Activated CD8-positive, alpha-beta T cell treated with anti-CD3 and anti-CD28 coated beads for 36 hours (primary cell): ENCODE measurements around the gene CD69. TPM values are rescaled to one million over a fixed set of nuclear protein-coding genes. Genes with fewer than 3 reads are reported as not detected.
"Not testable (repeated sequence)": the region's sequence is repeated elsewhere in the genome, so short reads cannot be mapped to it uniquely, and the experiment has no call there.

Experiments
- ATAC-seq: fragments of 200-7000 bp; cut with Tn5 transposase; one replicate; pipeline ENCODE4 v1.10.0; 2021; ENCODE audit warnings: mild to moderate bottlenecking, moderate library complexity
- CTCF ChIA-PET: fragments of 350-600 bp; sonication (Branson Sonifier 250); formaldehyde crosslinking; loops from one replicate; lab custom pipeline; 2021; ENCODE audit warnings: antibody characterized with exemption; lab: Charles Lee
- POLR2A ChIA-PET: fragments of 350-600 bp; sonication (Branson Sonifier 250); formaldehyde crosslinking; loops from one replicate; lab custom pipeline; 2021; ENCODE audit warnings: antibody characterized with exemption; lab: Charles Lee
- DNase-seq: peaks from one replicate; pipeline ENCODE4 v3.0.0-alpha.2; 2020
- H3K27ac Mint-ChIP-seq: one replicate; pipeline ENCODE4 v1.8.0; 2021; ENCODE audit warnings: mild to moderate bottlenecking, mixed read lengths
- H3K27me3 Mint-ChIP-seq: one replicate; pipeline ENCODE4 v1.8.0; 2021; ENCODE audit warnings: mixed read lengths
- H3K36me3 Mint-ChIP-seq: one replicate; pipeline ENCODE4 v1.8.0; 2021; ENCODE audit warnings: low read depth, mixed read lengths
- H3K4me1 Mint-ChIP-seq: one replicate; pipeline ENCODE4 v1.8.0; 2021; ENCODE audit warnings: low read depth, mixed read lengths
- H3K4me3 Mint-ChIP-seq: one replicate; pipeline ENCODE4 v1.8.0; 2021; ENCODE audit warnings: mild to moderate bottlenecking, moderate library complexity, mixed read lengths
- H3K9me3 Mint-ChIP-seq: one replicate; pipeline ENCODE4 v1.8.0; 2021; ENCODE audit warnings: mixed read lengths
- CTCF ChIP-seq: fragments of 200-600 bp; IDR thresholded peaks from one replicate; pipeline ENCODE4 v1.8.0; 2022; ENCODE audit warnings: antibody characterized with exemption, mild to moderate bottlenecking
- intact Hi-C: fragments of 100-400 bp; cut with micrococcal nuclease; formaldehyde crosslinking; loops from one replicate; pipeline ENCODE4 v1.10.0; 2022
- total RNA-seq, 2 experiments: library from RNA; stranded (reverse); gene quantifications; one replicate each; pipeline ENCODE4 v1.2.3, GENCODE V29; 2021

The CD69 gene
- total RNA-seq, 2 experiments from 2014 or later, result 166 to 174 TPM

GRCh38 chr12:9745199-9745598, 15.5 kb downstream of the CD69 start:
- no peak for TF ChIP-seq CTCF
- Mint-ChIP-seq H3K9me3 (peaks cover 4% of the 10 kb centered on the region), H3K36me3 (peaks cover 5% of the 10 kb centered on the region), H3K4me1 (peaks cover 59% of the 10 kb centered on the region), H3K27ac (no peak overlapping the region), H3K4me3 (no peak overlapping the region), H3K27me3 (no peaks in the 10 kb centered on the region)
- intact Hi-C loops, result loop anchor here (5.0 to 10.0 kb wide), 2 partner anchors 182 to 390 kb away; partner anchors contain the start of gene CLEC7A
- no peak for ATAC-seq
- ChIA-PET POLR2A (interaction anchor here (1.3 to 1.4 kb wide), 2 partner anchors 13 to 76 kb away, joined by 3 to 4 read pairs; partner anchors contain the start of gene CLEC2D), CTCF (interaction anchor here (1.0 to 23.1 kb wide), 4 partner anchors 37 to 180 kb away, joined by 4 to 791 read pairs (median 6); no protein-coding TSS in a partner anchor)
- no peak for DNase-seq

- H3K4me3 Mint-ChIP-seq, result peak overlapping the region; percentile 74
- peak; percentile 56 for DNase-seq
- CTCF ChIA-PET, result interaction anchor here (0.5 to 23.1 kb wide), 62 partner anchors 10 to 1579 kb away, joined by 3 to 791 read pairs (median 5); partner anchors contain the start of genes CD69, CLEC2B, CLEC2D and CLECL1
- H3K9me3 Mint-ChIP-seq, result peaks cover 11% of the 10 kb centered on the region
- peak; percentile 66 for ATAC-seq
- peak overlapping the region; percentile 90 for H3K27ac Mint-ChIP-seq
- TF ChIP-seq CTCF, result no peak
- H3K27me3 Mint-ChIP-seq, result no peaks in the 10 kb centered on the region
- peaks cover 67% of the 10 kb centered on the region for H3K4me1 Mint-ChIP-seq
- POLR2A ChIA-PET, result interaction anchor here (0.8 to 5.5 kb wide), 15 partner anchors 9 to 121 kb away, joined by 3 to 56 read pairs (median 12); partner anchors contain the start of genes CD69 and CLEC2D
- intact Hi-C loops, result loop anchor here (5.0 to 10.0 kb wide), 3 partner anchors 70 to 392 kb away; partner anchors contain the start of gene CLEC7A
- peaks cover 16% of the 10 kb centered on the region for H3K36me3 Mint-ChIP-seq
Measured at GRCh38 chr12:9742661-9743060, 18.0 kb downstream of the CD69 start.

GRCh38 chr12:9741726-9742125, 19.0 kb downstream of the CD69 start:
- no peak for TF ChIP-seq CTCF

GRCh38 chr12:9740106-9740750, 20.5 kb downstream of the CD69 start:
- H3K36me3 Mint-ChIP-seq, result peaks cover 16% of the 10 kb centered on the region
- intact Hi-C loops, result loop anchor here (5.0 to 10.0 kb wide), 3 partner anchors 68 to 395 kb away; partner anchors contain the start of gene CLEC7A
- peak overlapping the region; percentile 51 for H3K4me3 Mint-ChIP-seq
- peaks cover 77% of the 10 kb centered on the region for H3K4me1 Mint-ChIP-seq
- CTCF ChIA-PET, result interaction anchor here (6.5 to 23.1 kb wide), 2 partner anchors 13 to 59 kb away, joined by 83 to 791 read pairs; no protein-coding TSS in a partner anchor
- H3K9me3 Mint-ChIP-seq, result peaks cover 13% of the 10 kb centered on the region
- H3K27me3 Mint-ChIP-seq, result no peaks in the 10 kb centered on the region
- H3K27ac Mint-ChIP-seq, result peak overlapping the region; percentile 81
- TF ChIP-seq CTCF, result no peak
- DNase-seq, result peak; percentile 23
- ATAC-seq, result no peak
- POLR2A ChIA-PET, result interaction anchor here (1.0 to 5.5 kb wide), 8 partner anchors 20 to 91 kb away, joined by 3 to 56 read pairs (median 6); partner anchors contain the start of gene CD69

More at GRCh38 chr12:9741726-9742125, 19.0 kb downstream of the CD69 start:
- ChIA-PET CTCF (interaction anchor here (0.7 to 23.1 kb wide), 25 partner anchors 9 to 410 kb away, joined by 3 to 791 read pairs (median 6); partner anchors contain the start of genes CLEC2D and CLECL1), POLR2A (interaction anchor here (1.1 to 5.5 kb wide), 18 partner anchors 10 to 122 kb away, joined by 3 to 56 read pairs (median 7); partner anchors contain the start of genes CD69 and CLEC2D)
- H3K4me1 Mint-ChIP-seq, result peaks cover 71% of the 10 kb centered on the region
- intact Hi-C loops, result loop anchor here (5.0 to 10.0 kb wide), 3 partner anchors 69 to 393 kb away; partner anchors contain the start of gene CLEC7A
- H3K9me3 Mint-ChIP-seq, result peaks cover 11% of the 10 kb centered on the region
- H3K27ac Mint-ChIP-seq, result peak overlapping the region; percentile 90
- peak overlapping the region; percentile 74 for H3K4me3 Mint-ChIP-seq
- ATAC-seq, result peak; percentile 69
- no peaks in the 10 kb centered on the region for H3K27me3 Mint-ChIP-seq
- peaks cover 16% of the 10 kb centered on the region for H3K36me3 Mint-ChIP-seq
- DNase-seq, result peak; percentile 95

GRCh38 chr12:9739404-9740105, 21.1 kb downstream of the CD69 start:
- ChIA-PET CTCF (interaction anchor here (1.0 to 6.5 kb wide), 2 partner anchors 13 to 92 kb away, joined by 3 to 83 read pairs; no protein-coding TSS in a partner anchor), POLR2A (interaction anchor here (0.6 to 5.5 kb wide), 5 partner anchors 21 to 193 kb away, joined by 5 to 56 read pairs (median 16); partner anchors contain the start of genes CD69 and CLEC2A)
- ATAC-seq, DNase-seq, H3K27ac Mint-ChIP-seq, H3K27me3 Mint-ChIP-seq: not testable (repeated sequence)
- peaks cover 14% of the 10 kb centered on the region for H3K9me3 Mint-ChIP-seq
- peak overlapping the region; percentile 51 for H3K4me3 Mint-ChIP-seq
- H3K36me3 Mint-ChIP-seq, result peaks cover 16% of the 10 kb centered on the region
- intact Hi-C loops, result loop anchor here (5.0 to 10.0 kb wide), 3 partner anchors 67 to 395 kb away; partner anchors contain the start of gene CLEC7A
- peaks cover 71% of the 10 kb centered on the region for H3K4me1 Mint-ChIP-seq

GRCh38 chr12:9738905-9739304, 21.8 kb downstream of the CD69 start:
- Mint-ChIP-seq H3K27ac (peak overlapping the region; percentile 76), H3K4me1 (peaks cover 70% of the 10 kb centered on the region), H3K36me3 (peaks cover 16% of the 10 kb centered on the region), H3K9me3 (peaks cover 15% of the 10 kb centered on the region), H3K4me3 (peak overlapping the region; percentile 43)
- H3K27me3 Mint-ChIP-seq, DNase-seq, ATAC-seq, intact Hi-C loops: not testable (repeated sequence)
- ChIA-PET CTCF (interaction anchor here (1.0 to 6.5 kb wide), 2 partner anchors 14 to 91 kb away, joined by 3 to 83 read pairs; no protein-coding TSS in a partner anchor), POLR2A (interaction anchor here (0.6 to 5.5 kb wide), 4 partner anchors 53 to 193 kb away, joined by 3 to 42 read pairs (median 10); partner anchors contain the start of gene CLEC2A)
